SK-N-SH (cell line): ENCODE measurements around the gene ARMC8. TPM values are rescaled to one million over a fixed set of nuclear protein-coding genes. Genes with fewer than 3 reads are reported as not detected.

Experiments used
- CTCF ChIA-PET: fragments of 300-600, 350-600 bp; formaldehyde crosslinking; extraction: SDS; loops from one replicate; lab custom pipeline; 2021; lab: Yijun Ruan, JAX
- POLR2A ChIA-PET: fragments of 350-600 bp; sonication (Branson Sonifier 250); formaldehyde crosslinking; extraction: SDS; loops from one replicate; lab custom pipeline; 2020; ENCODE audit warnings: antibody characterized with exemption, inconsistent platforms; lab: Yijun Ruan, JAX
- DNase-seq: peaks from one replicate; pipeline ENCODE4 v3.0.0; 2012
- H2AFZ ChIP-seq: fragments of 200-600 bp; sonication (generic); 2 replicates; pipeline ENCODE4 v1.8.1; 2016; ENCODE audit warnings: antibody characterized with exemption, mild to moderate bottlenecking, low read depth
- H3F3A ChIP-seq: fragments of 200-600 bp; sonication (generic); replicated peaks from 2 replicates; pipeline ENCODE3; 2016; ENCODE audit warnings: antibody characterized with exemption, mild to moderate bottlenecking; ENCODE audit not compliant: insufficient read depth
- H3K27ac ChIP-seq, 2 experiments: fragments of 200-500 bp in 1 of 2; fragments of 200-600 bp in 1 of 2; sonication (Bioruptor generic) in 1 of 2; sonication (generic), shearing (Covaris generic) in 1 of 2; 2 replicates each; pipeline versions ENCODE4 v1.5.1 to v1.6.1; 2014 to 2016; ENCODE audit warnings: low read depth in 2 of 2, inconsistent platforms in 1 of 2, low read length in 1 of 2, mild to moderate bottlenecking in 1 of 2, mixed read lengths in 1 of 2
- H3K27me3 ChIP-seq: fragments of 200-600 bp; sonication (generic), shearing (Covaris generic); 2 replicates; pipeline ENCODE4 v1.6.1; 2016; ENCODE audit warnings: mixed run types; ENCODE audit not compliant: insufficient read depth
- H3K36me3 ChIP-seq, 2 experiments: fragments of 200-500 bp in 1 of 2; fragments of 200-600 bp in 1 of 2; sonication (Bioruptor generic) in 1 of 2; sonication (generic) in 1 of 2; replicated peaks in 1 of 2; 2 replicates each; pipeline versions ENCODE3 to v1.5.1; 2014 to 2016; ENCODE audit warnings: low read length in 1 of 2, mild to moderate bottlenecking in 1 of 2; ENCODE audit not compliant: insufficient read depth in 2 of 2, control insufficient read depth in 1 of 2
- H3K4me1 ChIP-seq, 2 experiments: fragments of 200-500 bp in 1 of 2; fragments of 200-600 bp in 1 of 2; sonication (Bioruptor generic) in 1 of 2; sonication (generic), shearing (Covaris generic) in 1 of 2; 2 replicates each; pipeline versions ENCODE4 v1.5.1 to v1.6.1; 2014 to 2016; ENCODE audit warnings: low read depth in 1 of 2, low read length in 1 of 2, mixed run types in 1 of 2; ENCODE audit not compliant: insufficient read depth in 2 of 2, control insufficient read depth in 1 of 2
- H3K4me2 ChIP-seq: fragments of 200-600 bp; sonication (generic), shearing (Covaris generic); 2 replicates; pipeline ENCODE4 v1.6.1; 2017; ENCODE audit warnings: mixed run types
- H3K4me3 ChIP-seq, 2 experiments: fragments of 200-500 bp in 1 of 2; fragments of 200-600 bp in 1 of 2; sonication (Bioruptor generic) in 1 of 2; sonication (generic), shearing (Covaris generic) in 1 of 2; 2 replicates each; pipeline versions ENCODE4 v1.5.1 to v1.8.1; 2014 to 2016; ENCODE audit warnings: low read depth in 2 of 2, inconsistent platforms in 1 of 2, low read length in 1 of 2, mild to moderate bottlenecking in 1 of 2, mixed read lengths in 1 of 2, moderate library complexity in 1 of 2
- H3K79me2 ChIP-seq: fragments of 200-600 bp; sonication (generic); 2 replicates; pipeline ENCODE4 v1.8.1; 2017; ENCODE audit warnings: mild to moderate bottlenecking; ENCODE audit not compliant: insufficient read depth
- H3K9ac ChIP-seq: fragments of 200-600 bp; sonication (generic); 2 replicates; pipeline ENCODE4 v1.6.1; 2017; ENCODE audit warnings: mixed run types
- H3K9me2 ChIP-seq: fragments of 200-600 bp; sonication (generic); 2 replicates; pipeline ENCODE4 v1.6.1; 2017; ENCODE audit warnings: mixed run types
- H3K9me3 ChIP-seq: fragments of 200-600 bp; sonication (generic); 2 replicates; pipeline ENCODE4 v1.6.1; 2017; ENCODE audit warnings: mixed run types, mild to moderate bottlenecking, moderate library complexity
- H4K20me1 ChIP-seq: fragments of 200-600 bp; sonication (generic); 2 replicates; pipeline ENCODE4 v1.6.1; 2017; ENCODE audit warnings: mild to moderate bottlenecking, mixed run types; ENCODE audit not compliant: insufficient read depth
- ELF1 ChIP-seq: IDR thresholded peaks from 2 replicates; pipeline ENCODE4 v1.4.0; 2012
- EP300 ChIP-seq, 2 experiments: IDR thresholded peaks; 2 replicates each; pipeline versions ENCODE4 v1.4.0 to v1.6.1; 2012; ENCODE audit warnings: borderline replicate concordance in 1 of 2, low read depth in 1 of 2, low read length in 1 of 2
- GATA2 ChIP-seq: sonication (generic); formaldehyde crosslinking; IDR thresholded peaks from 2 replicates; pipeline ENCODE4 v1.5.0; 2020; ENCODE audit warnings: mild to moderate bottlenecking, missing genetic modification reagents
- JUND ChIP-seq: IDR thresholded peaks from 2 replicates; pipeline ENCODE4 v1.4.0; 2012
- MAX ChIP-seq: IDR thresholded peaks from 2 replicates; pipeline ENCODE4 v1.4.0; 2012; ENCODE audit warnings: low read depth
- NFIC ChIP-seq: IDR thresholded peaks from 2 replicates; pipeline ENCODE4 v1.4.0; 2012; ENCODE audit warnings: borderline replicate concordance
- PBX3 ChIP-seq: IDR thresholded peaks from 2 replicates; pipeline ENCODE4; 2012
- RAD21 ChIP-seq: IDR thresholded peaks from 2 replicates; pipeline ENCODE4 v1.6.1; 2012; ENCODE audit warnings: mild to moderate bottlenecking, low read length
- TCF12 ChIP-seq: IDR thresholded peaks from 2 replicates; pipeline ENCODE4 v1.4.0; 2012
- TEAD4 ChIP-seq: IDR thresholded peaks from 2 replicates; pipeline ENCODE4 v1.4.0; 2012; ENCODE audit warnings: mild to moderate bottlenecking, borderline replicate concordance; ENCODE audit not compliant: insufficient read depth
- WGBS: methylation state at CpG from one replicate; pipeline ENCODE4 v1.1.6; 2017; ENCODE audit warnings: low lambda C conversion rate; 5-methylcytosine and 5-hydroxymethylcytosine counted together
- polyA plus RNA-seq, 3 experiments: library from polyadenylated mRNA; depleted of rRNA; stranded (reverse); fragments of >200 nt; gene quantifications; 2 replicates each; pipeline ENCODE4 v1.2.3, GENCODE V29; 2012
- TF ChIP-seq, protein P1 (sequence below): IDR thresholded peaks from 2 replicates; pipeline ENCODE4 v1.4.0; 2012; ENCODE audit warnings: low read depth, borderline replicate concordance

ARMC8 gene
- polyA plus RNA-seq, 1 of the 3 experiments (the other 2 are of a cell fraction): 35.5 TPM

- TF ChIP-seq, protein P1, sequence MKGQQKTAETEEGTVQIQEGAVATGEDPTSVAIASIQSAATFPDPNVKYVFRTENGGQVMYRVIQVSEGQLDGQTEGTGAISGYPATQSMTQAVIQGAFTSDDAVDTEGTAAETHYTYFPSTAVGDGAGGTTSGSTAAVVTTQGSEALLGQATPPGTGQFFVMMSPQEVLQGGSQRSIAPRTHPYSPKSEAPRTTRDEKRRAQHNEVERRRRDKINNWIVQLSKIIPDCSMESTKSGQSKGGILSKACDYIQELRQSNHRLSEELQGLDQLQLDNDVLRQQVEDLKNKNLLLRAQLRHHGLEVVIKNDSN: no peak
- TF ChIP-seq JUND (no peak), RAD21 (no peak), NFIC (no peak), EP300 (IDR thresholded peaks at IDR 0.05; ENCODE audit: borderline replicate concordance in 1 of 2, low read depth in 1 of 2, low read length in 1 of 2) (no peak), MAX (no peak), TCF12 (no peak)
- TF ChIP-seq, all 33 proteins: peak for 0
These were observed 32.2 kb downstream of the ARMC8 start (continued) for GRCh38 chr3:138219255-138219654.

DNA sequence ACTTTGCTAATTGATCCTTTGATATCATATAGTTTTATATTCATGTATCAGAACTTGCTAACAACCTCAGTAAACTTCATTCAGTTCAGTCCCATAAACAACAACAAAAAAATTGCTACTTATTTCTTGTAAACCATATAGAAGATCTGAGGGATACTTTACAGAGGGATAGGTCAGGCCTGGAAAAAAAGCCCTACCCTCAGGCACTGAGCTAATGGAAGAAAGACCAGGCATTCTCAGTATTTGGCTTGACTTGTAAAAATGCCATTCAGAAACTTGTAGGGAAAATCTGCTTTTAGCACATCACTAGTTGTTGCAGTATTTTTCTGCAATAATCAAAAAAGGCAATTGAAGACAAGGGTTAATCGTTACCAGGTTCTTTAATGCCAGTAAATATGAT, 33.1 kb downstream of the ARMC8 start:
- Histone ChIP-seq H3F3A (no peaks in the 10 kb centered on the region), H4K20me1 (peaks cover 15% of the 10 kb centered on the region; the same call in 1 of the 2 replicates), H3K4me2 (no peak overlapping the region), H3K9me2 (no peaks in the 10 kb centered on the region), H3K79me2 (peaks cover 50% of the 10 kb centered on the region), H3K9ac (no peak overlapping the region), H3K4me1 (peaks cover 0 to 10% of the 10 kb centered on the region in 2 experiments; a peak in 2 of 4 replicates), H3K4me3 (no peak overlapping the region), H2AFZ (no peak overlapping the region), H3K36me3 (peaks cover 37 to 41% of the 10 kb centered on the region in 2 experiments), H3K27me3 (no peaks in the 10 kb centered on the region), H3K9me3 (no peaks in the 10 kb centered on the region), H3K27ac (no peak overlapping the region)
- ChIA-PET CTCF (no interaction called here), POLR2A (no interaction called here)
- TF ChIP-seq TEAD4 (no peak), ELF1 (no peak), MAX (no peak)
- 95% methylated on average over 1 of the region's 1 CpG for WGBS
- no peak for DNase-seq

GRCh38 chr3:138220788-138221187, 33.7 kb downstream of the ARMC8 start:
- Histone ChIP-seq H3K27me3 (no peaks in the 10 kb centered on the region), H3K79me2 (peaks cover 49% of the 10 kb centered on the region), H3K4me2 (no peak overlapping the region), H3K4me3 (no peak overlapping the region), H4K20me1 (peaks cover 15% of the 10 kb centered on the region; the same call in 1 of the 2 replicates), H3K9me3 (no peaks in the 10 kb centered on the region), H3K36me3 (peaks cover 42 to 43% of the 10 kb centered on the region in 2 experiments), H3F3A (no peaks in the 10 kb centered on the region), H3K27ac (no peak overlapping the region), H3K9ac (no peak overlapping the region), H2AFZ (no peak overlapping the region), H3K4me1 (peaks cover 0 to 10% of the 10 kb centered on the region in 2 experiments; a peak in 2 of 4 replicates), H3K9me2 (no peaks in the 10 kb centered on the region)
- no peak for DNase-seq
- 92% methylated on average over 4 of the region's 4 CpGs for WGBS
- ChIA-PET POLR2A (no interaction called here), CTCF (no interaction called here)
- TF ChIP-seq GATA2 (CRISPR knock-in tag) (no peak), NFIC (no peak), PBX3 (no peak)
